GM18498 (cell line): Measurements from ENCODE around the gene TMEM238.
"Not testable (repeated sequence)": the region's sequence is repeated elsewhere in the genome, so short reads cannot be mapped to it uniquely, and the experiment has no call there.

Experiments used
- ATAC-seq: cut with Tn5 transposase; IDR thresholded peaks from one replicate; pipeline ENCODE4 v1.9.1; 2021; ENCODE audit warnings: mild to moderate bottlenecking, moderate library complexity; ENCODE audit not compliant: unreplicated experiment

Gene TMEM238

DNA sequence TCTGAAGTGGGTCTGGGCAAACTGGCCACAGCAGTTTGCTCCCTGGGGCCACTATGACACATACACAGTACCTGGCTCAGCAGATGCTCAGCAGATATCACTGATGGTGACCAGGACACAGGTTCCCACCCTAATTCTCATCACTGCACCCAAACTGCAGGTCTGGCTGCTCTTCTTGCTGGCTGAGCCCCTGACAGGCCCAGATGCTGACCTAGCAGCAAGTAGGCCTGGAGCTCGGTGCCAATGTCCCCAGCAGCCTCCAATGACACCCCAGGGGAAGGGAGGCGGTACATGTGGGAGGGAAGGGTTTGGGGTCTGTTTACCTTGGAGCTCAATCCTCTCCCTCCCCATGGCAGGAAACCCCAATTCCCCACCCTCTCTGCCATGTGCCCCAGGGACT is 18.4 kb upstream of the TMEM238 start:
- no peak for ATAC-seq

GRCh38 chr19:55401390-55401789 is 17.3 kb upstream of the TMEM238 start:
- not testable (repeated sequence) for ATAC-seq

DNA sequence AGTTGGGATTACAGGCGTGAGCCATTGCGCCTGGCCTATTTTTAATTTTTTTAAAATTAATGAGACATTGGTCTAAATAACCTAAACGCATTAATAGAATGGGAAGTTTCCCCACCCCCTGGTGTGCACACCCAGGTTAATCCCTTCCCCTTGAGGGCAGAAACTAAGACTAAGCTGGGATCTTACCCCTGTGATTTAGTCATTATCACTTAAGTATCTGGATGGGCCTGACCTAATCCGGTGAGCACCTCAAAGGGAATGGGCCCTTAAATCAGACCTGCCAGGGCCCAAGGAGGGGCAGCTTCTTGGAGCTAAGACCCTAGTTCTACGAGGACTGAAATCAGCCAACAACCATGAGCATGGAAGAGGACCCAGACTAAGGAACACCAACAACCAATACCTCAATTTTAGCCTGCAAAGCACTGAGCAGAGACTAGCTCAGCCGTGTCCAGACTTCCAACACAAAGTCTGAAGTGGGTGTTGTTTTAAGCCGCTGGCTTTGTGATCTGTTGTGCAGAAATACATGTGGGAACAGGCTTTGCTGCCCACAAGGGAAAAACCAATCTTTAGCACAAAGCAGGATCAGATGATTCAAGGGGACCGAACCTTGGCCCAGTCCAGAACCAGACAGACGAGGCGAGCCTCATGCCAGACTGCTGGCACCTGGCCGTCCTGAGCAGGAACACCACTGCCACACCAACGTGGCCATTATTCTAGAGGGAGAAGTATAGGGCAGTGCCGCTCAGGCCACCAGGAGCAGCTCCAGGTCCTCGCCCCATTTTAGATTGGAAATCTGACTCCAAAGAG is 16.4 kb upstream of the TMEM238 start:
- no peak for ATAC-seq

- ATAC-seq = no peak
These were observed 14.3 kb upstream of the TMEM238 start for GRCh38 chr19:55398200-55398925.

DNA sequence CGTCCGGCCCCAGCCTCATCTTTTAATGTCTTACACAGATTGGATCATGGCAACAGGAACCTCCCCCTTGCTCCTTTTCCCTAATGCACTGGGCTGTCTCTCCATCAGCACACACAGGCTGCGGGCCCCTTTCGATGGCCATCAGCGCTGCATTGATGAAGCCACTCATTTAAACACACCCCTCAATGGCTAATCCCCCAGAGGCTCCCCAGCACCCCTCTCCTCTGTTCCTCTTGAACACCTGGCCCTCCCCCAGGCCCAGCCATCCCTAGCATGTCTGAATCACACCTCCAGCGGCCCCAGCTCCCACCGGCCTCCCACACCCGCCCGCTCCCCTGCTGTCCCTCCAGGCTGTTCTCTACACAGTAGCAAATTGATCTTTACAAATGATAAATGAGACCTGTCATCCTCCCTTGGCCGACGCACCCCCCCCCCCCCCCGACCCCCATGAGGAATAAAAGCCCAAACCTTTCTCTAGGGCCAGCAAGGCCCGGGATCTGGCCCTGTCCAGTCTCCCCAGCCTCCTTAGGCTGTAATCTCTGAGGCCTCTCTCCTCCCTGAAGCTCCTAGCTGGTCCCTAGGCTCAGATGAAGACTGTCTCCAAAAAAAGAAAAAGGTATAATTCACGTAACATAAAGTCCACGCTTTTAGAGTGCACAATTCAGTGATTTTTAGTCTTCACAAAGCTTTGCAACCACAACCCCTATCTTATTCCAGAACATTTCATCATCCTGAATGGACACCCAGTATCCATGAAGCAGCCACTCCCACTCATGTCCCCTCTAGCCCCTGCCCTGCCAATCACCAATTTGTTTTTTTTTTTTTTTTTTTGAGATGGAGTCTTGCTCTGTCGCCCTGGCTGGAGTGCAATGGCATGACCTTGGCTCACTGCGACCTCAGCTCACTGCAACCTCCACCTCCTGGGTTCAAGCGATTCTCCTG is 9.0 kb upstream of the TMEM238 start:
- ATAC-seq = no peak

DNA sequence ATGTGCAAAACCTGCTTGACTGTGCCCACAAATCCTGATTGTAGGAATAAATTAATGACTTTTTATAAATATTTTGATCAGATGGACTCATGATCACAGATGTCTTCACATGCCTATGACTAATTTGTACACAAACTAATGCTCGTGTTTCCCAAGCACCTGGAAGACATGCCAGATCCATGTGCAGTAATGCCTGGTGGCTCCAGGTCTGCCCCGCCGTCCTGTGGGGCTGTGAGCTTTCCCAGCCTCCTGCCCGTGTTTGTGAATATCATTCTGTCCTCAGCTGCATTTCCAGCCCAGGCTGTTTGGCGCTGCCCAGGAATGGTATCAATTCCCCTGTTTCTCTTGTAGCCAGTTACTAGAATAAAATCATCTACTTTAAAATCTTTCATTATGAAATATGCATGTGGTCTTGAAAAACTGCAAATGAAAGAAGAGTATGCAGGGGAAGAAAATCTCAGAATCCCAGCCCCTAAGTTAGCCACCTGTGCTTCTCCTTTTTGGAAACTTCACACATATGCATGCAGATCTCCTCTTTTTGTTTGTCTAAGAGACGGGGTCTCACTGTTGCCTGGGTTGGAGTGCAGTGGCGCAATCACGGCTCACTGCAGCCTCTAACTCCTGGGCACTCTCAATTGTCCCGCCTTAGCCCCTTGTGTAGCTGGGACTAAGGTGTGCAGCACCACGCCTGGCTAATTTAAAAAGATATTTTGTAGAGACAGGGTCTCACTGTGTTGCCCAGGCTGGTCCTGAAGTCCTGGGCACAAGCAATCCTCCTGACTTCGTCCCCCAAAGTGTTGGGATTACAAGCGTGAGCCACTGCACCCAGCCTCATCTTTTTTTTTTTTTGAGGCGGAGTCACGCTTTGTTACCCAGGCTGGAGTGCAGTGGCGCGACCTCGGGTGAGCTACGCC is 7.9 kb upstream of the TMEM238 start:
- no peak for ATAC-seq

DNA sequence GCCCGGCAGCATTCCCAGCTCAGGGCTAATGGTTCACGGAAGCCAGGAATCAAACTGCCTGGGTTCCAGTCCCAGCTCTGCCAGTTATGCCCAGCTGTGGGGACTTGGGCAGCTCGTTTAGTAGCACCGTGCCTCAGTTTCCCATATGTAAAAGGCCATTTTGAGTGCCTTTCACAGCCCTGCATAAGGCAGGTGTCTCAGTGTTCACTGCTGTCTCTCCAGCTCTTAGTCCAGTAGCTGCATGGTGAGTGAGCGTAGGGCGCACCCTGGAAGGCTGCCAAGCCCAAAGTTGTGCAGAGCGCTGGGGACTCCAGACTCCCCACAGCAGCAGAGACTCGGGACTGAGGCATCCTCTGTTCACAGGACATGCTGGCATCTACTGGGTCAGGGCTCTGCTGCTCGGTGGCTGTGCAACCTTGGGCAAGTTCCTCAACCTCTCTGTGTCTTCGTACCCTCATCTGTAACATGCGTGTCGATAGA is 7.1 kb upstream of the TMEM238 start:
- ATAC-seq = no peak

GRCh38 chr19:55390461-55390880 is 6.4 kb upstream of the TMEM238 start:
- no peak for ATAC-seq

DNA sequence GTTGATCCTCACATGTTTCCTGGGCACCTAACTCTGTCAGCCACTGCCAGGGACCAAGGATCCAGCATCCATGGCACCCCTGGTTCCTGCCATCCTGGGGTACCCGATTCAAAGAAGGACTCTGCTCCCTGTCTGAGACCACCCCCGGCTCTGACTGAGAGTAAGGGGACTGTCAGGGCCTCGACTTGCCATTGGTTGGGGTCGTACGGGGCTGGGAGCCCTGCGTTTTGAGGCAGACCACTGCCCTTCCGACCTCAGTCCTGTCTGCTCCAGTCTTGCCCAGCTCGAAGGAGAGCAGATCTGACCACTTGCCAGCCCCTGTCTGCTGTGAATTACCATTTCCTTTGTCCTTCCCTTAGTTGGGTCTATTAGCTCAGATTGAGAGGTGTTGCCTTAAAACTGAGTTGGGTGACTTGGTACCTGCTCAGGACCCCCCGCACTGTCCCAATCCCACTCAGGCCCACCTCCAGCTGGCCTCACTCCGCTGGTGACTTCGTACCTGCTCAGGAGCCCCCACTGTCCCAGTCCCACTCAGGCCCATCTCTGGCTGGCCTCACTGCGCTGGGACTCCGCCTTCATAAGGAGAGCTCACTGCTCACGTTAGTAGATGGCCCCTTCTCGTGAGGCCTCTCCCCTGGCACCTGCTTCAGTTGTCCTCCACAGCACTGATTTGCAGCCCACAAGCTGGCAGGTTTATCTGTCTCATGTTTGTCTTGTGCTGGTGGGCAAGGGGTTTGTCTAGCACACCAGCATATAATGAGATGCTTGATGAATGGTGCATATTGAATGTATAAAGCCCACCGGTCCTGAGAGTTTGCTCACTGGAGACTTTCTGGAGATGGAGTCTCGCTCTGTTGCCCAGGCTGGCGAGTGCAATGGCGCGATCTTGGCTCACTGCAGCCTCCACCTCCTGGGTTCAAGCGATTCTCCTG is 5.6 kb upstream of the TMEM238 start:
- ATAC-seq = no peak

- ATAC-seq = no peak
These were observed 3.8 kb upstream of the TMEM238 start for GRCh38 chr19:55387736-55388497.

GRCh38 chr19:55386493-55386971 is 2.4 kb upstream of the TMEM238 start:
- ATAC-seq = no peak

DNA sequence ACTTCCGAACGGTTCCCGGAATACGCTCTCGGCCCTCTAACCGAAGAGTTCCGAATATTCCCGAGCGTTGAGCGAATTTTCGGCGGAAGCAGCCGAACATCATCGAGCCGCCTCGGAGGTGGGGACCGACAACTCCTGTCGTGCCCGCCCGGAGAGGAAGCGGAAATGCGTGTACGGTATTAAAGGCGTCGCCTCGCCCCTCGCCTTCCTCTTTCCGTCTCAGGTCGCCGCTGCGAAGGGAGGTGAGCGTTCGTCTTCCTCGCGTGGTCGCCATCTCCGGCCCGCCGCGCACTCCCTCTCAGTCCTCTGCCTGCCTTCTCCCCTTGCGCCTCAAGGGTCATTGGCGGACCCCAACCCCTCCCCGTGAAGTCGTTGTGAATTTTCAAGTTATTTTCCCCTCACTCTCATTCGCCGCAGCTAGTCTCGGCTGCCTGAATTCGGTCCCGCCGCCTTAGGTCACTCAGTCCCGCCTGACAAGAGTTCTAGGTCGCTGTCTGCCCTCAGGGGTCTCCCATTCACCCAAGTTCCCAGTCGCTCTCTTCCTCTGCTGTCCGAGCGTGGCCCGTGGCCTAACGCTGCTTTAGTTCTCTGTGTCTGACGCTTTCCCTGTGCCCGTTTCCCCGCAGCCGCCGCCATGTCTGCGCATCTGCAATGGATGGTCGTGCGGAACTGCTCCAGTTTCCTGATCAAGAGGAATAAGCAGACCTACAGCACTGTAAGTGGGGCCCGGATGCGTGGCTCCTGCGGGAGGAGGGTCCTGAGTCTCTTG is 1.8 kb upstream of the TMEM238 start, which contains the start of gene RPL28:
TSS of gene RPL28 (plus strand) at position 209 of the 769 bp plus-strand sequence. CDS start at position 635, 426 bp downstream.
- peak; percentile 63 for ATAC-seq

DNA sequence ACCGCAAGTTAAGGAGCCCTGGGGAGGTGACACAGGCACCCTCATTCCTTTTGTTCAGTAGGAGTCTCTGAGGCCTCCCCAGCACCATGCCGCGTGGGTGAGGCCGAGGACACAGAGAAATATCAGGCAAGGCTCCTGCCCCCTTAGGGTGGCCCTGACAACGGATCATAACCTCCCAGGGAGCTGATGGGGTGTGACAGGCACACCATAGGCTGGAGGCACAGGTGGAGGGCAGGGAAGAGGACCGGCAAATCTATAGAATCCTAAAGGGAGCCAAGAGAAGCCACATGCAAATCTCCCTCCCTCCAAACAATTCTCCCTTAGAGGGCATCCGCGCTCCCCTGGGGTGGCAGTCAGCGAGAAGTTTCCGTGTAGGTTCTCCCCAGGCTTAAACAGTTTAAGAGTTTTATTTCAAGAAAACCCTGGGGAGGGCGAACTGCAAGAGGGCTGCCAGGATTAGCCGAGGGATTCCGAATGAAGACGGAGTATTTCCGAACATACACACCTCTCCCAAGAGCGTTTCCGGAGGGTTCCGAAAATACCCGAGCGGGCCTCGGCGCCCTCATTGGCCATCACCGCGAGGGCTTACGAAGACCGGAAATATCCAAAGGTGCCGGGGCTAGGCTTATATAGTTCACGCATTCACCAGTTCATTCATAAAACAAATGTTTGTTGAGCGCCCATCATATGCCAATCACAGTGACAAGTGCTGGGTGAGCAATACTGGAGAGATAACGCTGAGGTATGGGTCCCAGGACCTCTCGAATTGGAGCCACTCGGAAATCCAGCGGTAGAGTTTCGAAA is 1.0 kb upstream of the TMEM238 start:
- peak; percentile 64 for ATAC-seq

DNA sequence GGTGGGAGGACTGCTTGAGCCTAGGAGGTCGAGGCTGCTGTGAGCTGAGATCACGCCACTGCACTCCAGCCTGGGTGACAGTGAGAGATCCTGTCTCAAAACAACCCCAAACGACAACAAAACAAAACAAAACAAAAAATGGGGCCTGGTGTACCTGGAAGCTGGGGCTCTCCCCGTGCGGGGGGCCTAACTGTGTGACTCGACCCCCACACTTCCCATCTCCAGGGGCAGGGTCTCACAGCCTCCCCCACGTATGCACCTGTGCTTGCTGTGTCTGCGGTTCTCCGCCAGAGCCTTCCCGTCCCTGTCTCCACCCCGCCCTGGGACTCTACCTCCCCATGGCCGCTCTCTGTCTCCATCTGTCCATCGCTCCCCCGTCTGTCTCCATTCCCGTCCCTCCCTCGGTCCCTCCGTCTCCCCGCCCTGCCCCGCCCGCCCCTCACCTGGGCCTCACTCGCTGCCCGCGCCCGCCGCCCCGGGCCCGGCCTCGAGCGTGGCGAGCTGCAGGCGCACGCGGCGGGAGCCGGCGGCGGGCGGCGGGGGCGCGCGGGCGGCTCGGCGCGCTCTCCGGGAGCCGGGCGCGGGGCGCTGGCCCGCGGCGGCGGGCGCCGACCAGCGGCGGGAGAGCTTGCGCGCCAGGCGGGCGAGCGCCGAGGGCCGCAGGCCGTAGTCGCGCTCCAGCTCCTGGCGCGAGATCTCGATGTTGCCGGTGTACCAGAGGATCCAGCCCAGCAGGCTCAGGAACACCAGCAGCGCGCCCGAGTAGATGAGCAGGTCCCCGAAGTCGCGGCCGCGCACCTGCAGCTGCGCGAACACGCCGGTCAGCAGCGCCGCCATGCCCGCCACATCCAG is 587 bp downstream of the TMEM238 start:
- ATAC-seq = no peak

DNA sequence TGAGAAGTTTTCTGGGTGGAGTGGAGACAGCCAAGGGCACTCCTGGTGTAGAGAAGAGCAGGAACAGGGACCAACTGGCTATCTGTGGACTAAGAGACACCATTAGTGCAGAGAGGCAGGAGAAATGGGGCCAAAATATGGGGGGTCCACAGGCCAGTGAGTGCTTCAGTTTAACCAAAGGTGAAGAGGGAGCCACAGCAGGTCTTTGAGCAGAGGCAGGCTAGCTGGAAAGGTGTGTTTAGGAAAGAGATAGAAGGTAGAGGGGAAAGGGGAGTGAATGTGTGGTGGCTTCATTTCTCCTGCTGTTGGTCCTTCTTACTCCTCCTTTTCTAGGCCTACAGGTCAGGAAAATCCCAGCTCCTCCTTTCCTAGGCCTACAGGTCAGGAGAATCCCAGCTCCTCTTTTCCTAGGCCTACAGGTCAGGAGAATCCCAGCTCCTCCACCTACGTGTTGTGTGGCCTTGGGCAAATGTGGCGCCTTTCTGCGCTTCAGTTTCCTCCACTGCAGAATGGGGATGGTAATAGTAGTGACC is 1.5 kb downstream of the TMEM238 start:
- ATAC-seq = no peak
